ENCODE data around the gene SLC12A7.

GRCh38 chr5:1096838-1097237 is 15.0 kb downstream of the SLC12A7 start:
- TF ChIP-seq POLR2A (IDR thresholded peaks at IDR 0.05; ENCODE audit: low read length): no peak
- TF ChIP-seq GATA1 (IDR thresholded peaks at IDR 0.05; ENCODE audit: low read depth, low read length): no peak
